HUES64 (cell line): Measurements from ENCODE around the gene PPP1R2B.

Experiments used
- H3K27ac ChIP-seq: 2 replicates; pipeline ENCODE4 v1.7.0; 2013; ENCODE audit warnings: low read depth, low read length, inconsistent platforms
- H3K27me3 ChIP-seq: 2 replicates; pipeline ENCODE4 v1.6.1; 2013; ENCODE audit warnings: mild to moderate bottlenecking, low read length; ENCODE audit not compliant: insufficient read depth
- H3K36me3 ChIP-seq: 2 replicates; pipeline ENCODE4 v1.6.1; 2013; ENCODE audit warnings: mild to moderate bottlenecking, low read length; ENCODE audit not compliant: insufficient read depth
- H3K4me1 ChIP-seq: 2 replicates; pipeline ENCODE4 v1.6.1; 2013; ENCODE audit warnings: mild to moderate bottlenecking, low read length, moderate library complexity; ENCODE audit not compliant: insufficient read depth
- H3K4me3 ChIP-seq: 2 replicates; pipeline ENCODE4 v1.5.1; 2013; ENCODE audit warnings: mild to moderate bottlenecking, low read length, moderate library complexity
- H3K9ac ChIP-seq: 2 replicates; pipeline ENCODE4 v1.6.1; 2013; ENCODE audit warnings: mild to moderate bottlenecking, low read depth, low read length
- H3K9me3 ChIP-seq: 2 replicates; pipeline ENCODE4 v1.6.1; 2013; ENCODE audit warnings: low read depth, low read length; ENCODE audit not compliant: insufficient read depth
- WGBS: fragments of 150-250, 120-280 bp; methylation state at CpG from one replicate; pipeline ENCODE4 v1.1.7; 2013; ENCODE audit warnings: missing lambda C conversion rate; 5-methylcytosine and 5-hydroxymethylcytosine counted together

PPP1R2B gene

GRCh38 chr5:156871212-156871611, 21.1 kb downstream of the PPP1R2B start:
- 93% methylated on average over 1 of the region's 1 CpG for WGBS
- Histone ChIP-seq H3K9ac (no peak overlapping the region), H3K36me3 (no peaks in the 10 kb centered on the region), H3K4me3 (no peak overlapping the region), H3K27me3 (no peaks in the 10 kb centered on the region), H3K4me1 (no peaks in the 10 kb centered on the region), H3K9me3 (no peaks in the 10 kb centered on the region), H3K27ac (no peak overlapping the region)

GRCh38 chr5:156879665-156880285, 29.7 kb downstream of the PPP1R2B start:
- Histone ChIP-seq H3K27ac (no peak overlapping the region), H3K9me3 (no peaks in the 10 kb centered on the region), H3K27me3 (no peaks in the 10 kb centered on the region), H3K4me3 (no peak overlapping the region), H3K4me1 (no peaks in the 10 kb centered on the region), H3K9ac (no peak overlapping the region), H3K36me3 (no peaks in the 10 kb centered on the region)
- 96% methylated on average over 3 of the region's 3 CpGs for WGBS

- Histone ChIP-seq H3K4me1 (no peaks in the 10 kb centered on the region), H3K4me3 (no peak overlapping the region), H3K27ac (no peak overlapping the region), H3K9me3 (no peaks in the 10 kb centered on the region), H3K36me3 (no peaks in the 10 kb centered on the region), H3K27me3 (no peaks in the 10 kb centered on the region), H3K9ac (no peak overlapping the region)
- WGBS: 72% methylated on average over 3 of the region's 3 CpGs
These were observed 33.3 kb downstream of the PPP1R2B start for GRCh38 chr5:156883316-156883875.

GRCh38 chr5:156888520-156888919, 38.4 kb downstream of the PPP1R2B start:
- Histone ChIP-seq H3K36me3 (no peaks in the 10 kb centered on the region), H3K27me3 (no peaks in the 10 kb centered on the region), H3K9me3 (no peaks in the 10 kb centered on the region), H3K27ac (no peak overlapping the region), H3K4me1 (no peaks in the 10 kb centered on the region), H3K9ac (no peak overlapping the region), H3K4me3 (no peak overlapping the region)
- WGBS: 98% methylated on average over 2 of the region's 2 CpGs

- 85% methylated on average over 1 of the region's 1 CpG for WGBS
- Histone ChIP-seq H3K27me3 (no peaks in the 10 kb centered on the region), H3K27ac (no peak overlapping the region), H3K9ac (no peak overlapping the region), H3K4me3 (no peak overlapping the region), H3K4me1 (no peaks in the 10 kb centered on the region), H3K36me3 (no peaks in the 10 kb centered on the region), H3K9me3 (no peaks in the 10 kb centered on the region)
These were observed 42.1 kb downstream of the PPP1R2B start for GRCh38 chr5:156892223-156892622.

- H3K9ac ChIP-seq: no peak overlapping the region
- no peaks in the 10 kb centered on the region for H3K4me1 ChIP-seq
- no peak overlapping the region for H3K27ac ChIP-seq
- no peak overlapping the region for H3K4me3 ChIP-seq
- 96% methylated on average over 4 of the region's 4 CpGs for WGBS
- H3K9me3 ChIP-seq: no peaks in the 10 kb centered on the region
- H3K27me3 ChIP-seq: no peaks in the 10 kb centered on the region
- no peaks in the 10 kb centered on the region for H3K36me3 ChIP-seq
These were observed 42.8 kb downstream of the PPP1R2B start for GRCh38 chr5:156892864-156893263.

GRCh38 chr5:156893517-156893916, 43.4 kb downstream of the PPP1R2B start:
- Histone ChIP-seq H3K4me3 (no peak overlapping the region), H3K4me1 (no peaks in the 10 kb centered on the region), H3K36me3 (no peaks in the 10 kb centered on the region), H3K9me3 (no peaks in the 10 kb centered on the region), H3K27ac (no peak overlapping the region), H3K9ac (no peak overlapping the region), H3K27me3 (no peaks in the 10 kb centered on the region)
- 90% methylated on average over 1 of the region's 1 CpG for WGBS

- Histone ChIP-seq H3K9ac (no peak overlapping the region), H3K4me3 (no peak overlapping the region), H3K36me3 (no peaks in the 10 kb centered on the region), H3K4me1 (no peaks in the 10 kb centered on the region), H3K27me3 (no peaks in the 10 kb centered on the region), H3K27ac (no peak overlapping the region), H3K9me3 (no peaks in the 10 kb centered on the region)
- WGBS: 85% methylated on average over 7 of the region's 7 CpGs
These were observed 46.5 kb downstream of the PPP1R2B start for GRCh38 chr5:156896546-156896945.
